NCI-H128 (cell line): Measurements from ENCODE around the gene LDAH.
"Not testable (repeated sequence)": the region's sequence is repeated elsewhere in the genome, so short reads cannot be mapped to it uniquely, and the experiment has no call there.

Source experiments
- DNase-seq: peaks from one replicate; lab custom pipeline; 2025; ENCODE audit not compliant: unreplicated experiment; lab: John Stamatoyannopoulos, UW

LDAH gene

GRCh38 chr2:20724500-20725053 is 98.3 kb downstream of the LDAH start:
- DNase-seq, result no peak

- DNase-seq, result no peak
These were observed 99.4 kb downstream of the LDAH start for GRCh38 chr2:20723543-20723942.

GRCh38 chr2:20722592-20723240 is 100.2 kb downstream of the LDAH start:
- no peak for DNase-seq

- no peak for DNase-seq
These were observed 105.3 kb downstream of the LDAH start for GRCh38 chr2:20717641-20718040.

- DNase-seq, result not testable (repeated sequence)
These were observed 106.7 kb downstream of the LDAH start for GRCh38 chr2:20716164-20716563.

GRCh38 chr2:20714412-20714811 is 108.5 kb downstream of the LDAH start:
- not testable (repeated sequence) for DNase-seq

- not testable (repeated sequence) for DNase-seq
These were observed 109.3 kb downstream of the LDAH start for GRCh38 chr2:20713585-20713984.

- not testable (repeated sequence) for DNase-seq
These were observed 111.3 kb downstream of the LDAH start for GRCh38 chr2:20711641-20712040.

- no peak for DNase-seq
These were observed 115.3 kb downstream of the LDAH start for GRCh38 chr2:20707601-20708000.

GRCh38 chr2:20706786-20707185 is 116.1 kb downstream of the LDAH start:
- no peak for DNase-seq

- DNase-seq, result no peak
These were observed 116.7 kb downstream of the LDAH start for GRCh38 chr2:20706217-20706616.

GRCh38 chr2:20704886-20705285 is 118.0 kb downstream of the LDAH start:
- no peak for DNase-seq

- no peak for DNase-seq
These were observed 120.3 kb downstream of the LDAH start for GRCh38 chr2:20702563-20702962.

- no peak for DNase-seq
These were observed 123.8 kb downstream of the LDAH start for GRCh38 chr2:20698916-20699613.

GRCh38 chr2:20697322-20697934 is 125.5 kb downstream of the LDAH start:
- no peak for DNase-seq

GRCh38 chr2:20696366-20696765 is 126.5 kb downstream of the LDAH start:
- DNase-seq, result no peak

- DNase-seq, result no peak
These were observed 129.6 kb downstream of the LDAH start for GRCh38 chr2:20693317-20693716.

- no peak for DNase-seq
These were observed 130.8 kb downstream of the LDAH start for GRCh38 chr2:20692081-20692480.

- no peak for DNase-seq
These were observed 131.7 kb downstream of the LDAH start for GRCh38 chr2:20691076-20691734.

GRCh38 chr2:20689428-20690264 is 133.3 kb downstream of the LDAH start:
- no peak for DNase-seq
